Astrocyte (in vitro differentiated cells and primary cell): ENCODE measurements around the gene CCDC51. TPM values are rescaled to one million over a fixed set of nuclear protein-coding genes. Genes with fewer than 3 reads are reported as not detected.

Experiments
- DNase-seq: peaks from one replicate; pipeline ENCODE4 v3.0.0-alpha.2; 2010; ENCODE audit warnings: low read depth
- FAIRE-seq: peaks from 2 replicates; lab custom pipeline; 2011; peaks lifted over from hg19 to GRCh38; lab: Jason Lieb, UNC
- H2AFZ ChIP-seq: 2 replicates; pipeline ENCODE4 v1.6.0; 2012; ENCODE audit warnings: low read depth, low read length, inconsistent platforms
- H3K27ac ChIP-seq: 2 replicates; pipeline ENCODE4 v1.5.1; 2011; ENCODE audit warnings: low read depth, low read length, inconsistent platforms
- H3K27me3 ChIP-seq: 2 replicates; pipeline ENCODE4 v1.6.0; 2011; ENCODE audit warnings: low read length, inconsistent platforms; ENCODE audit not compliant: insufficient read depth
- H3K36me3 ChIP-seq: 2 replicates; pipeline ENCODE4 v1.5.1; 2011; ENCODE audit warnings: low read length, inconsistent platforms; ENCODE audit not compliant: insufficient read depth
- H3K4me1 ChIP-seq: 2 replicates; pipeline ENCODE4 v1.5.1; 2011; ENCODE audit warnings: low read length, inconsistent platforms; ENCODE audit not compliant: insufficient read depth
- H3K4me2 ChIP-seq: 2 replicates; pipeline ENCODE4 v1.6.0; 2012; ENCODE audit warnings: low read length, inconsistent platforms
- H3K4me3 ChIP-seq: 2 replicates; pipeline ENCODE4 v1.5.1; 2011; ENCODE audit warnings: low read depth, mild to moderate bottlenecking, low read length, inconsistent platforms; ENCODE audit not compliant: insufficient read depth
- H3K79me2 ChIP-seq: 2 replicates; pipeline ENCODE4 v1.6.0; 2012; ENCODE audit warnings: mild to moderate bottlenecking, low read length, inconsistent platforms; ENCODE audit not compliant: insufficient read depth
- H3K9ac ChIP-seq: 2 replicates; pipeline ENCODE4 v1.6.0; 2012; ENCODE audit warnings: mild to moderate bottlenecking, low read length, inconsistent platforms
- H3K9me3 ChIP-seq: 2 replicates; pipeline ENCODE4 v1.5.1; 2012; ENCODE audit warnings: low read depth, mild to moderate bottlenecking, low read length, inconsistent platforms; ENCODE audit not compliant: insufficient read depth
- H4K20me1 ChIP-seq: 2 replicates; pipeline ENCODE4 v1.6.0; 2012; ENCODE audit warnings: low read length, inconsistent platforms; ENCODE audit not compliant: insufficient read depth
- H3K27ac Mint-ChIP-seq: one replicate; pipeline ENCODE4 v1.8.0; 2021; ENCODE audit warnings: mild to moderate bottlenecking, mixed read lengths; ENCODE audit not compliant: unreplicated experiment
- H3K27me3 Mint-ChIP-seq: one replicate; pipeline ENCODE4 v1.8.0; 2021; ENCODE audit warnings: low read depth, mixed read lengths; ENCODE audit not compliant: unreplicated experiment
- H3K36me3 Mint-ChIP-seq: one replicate; pipeline ENCODE4 v1.8.0; 2021; ENCODE audit warnings: low read depth, mixed read lengths; ENCODE audit not compliant: unreplicated experiment
- H3K4me1 Mint-ChIP-seq: one replicate; pipeline ENCODE4 v1.8.0; 2021; ENCODE audit warnings: low read depth, mixed read lengths; ENCODE audit not compliant: unreplicated experiment
- H3K4me3 Mint-ChIP-seq: one replicate; pipeline ENCODE4 v1.8.0; 2021; ENCODE audit warnings: mild to moderate bottlenecking, moderate library complexity, mixed read lengths; ENCODE audit not compliant: unreplicated experiment
- H3K9me3 Mint-ChIP-seq: one replicate; pipeline ENCODE4 v1.8.0; 2021; ENCODE audit warnings: mild to moderate bottlenecking, mixed read lengths; ENCODE audit not compliant: unreplicated experiment
- EZH2 ChIP-seq: IDR thresholded peaks from 2 replicates; pipeline ENCODE4 v1.6.1; 2012; ENCODE audit warnings: mild to moderate bottlenecking, low read length, inconsistent platforms; ENCODE audit not compliant: insufficient read depth
- total RNA-seq: library from RNA; stranded (reverse); gene quantifications from 2 replicates; pipeline ENCODE4 v1.2.1, GENCODE V29; 2021
- TF ChIP-seq, protein P1 (sequence below): IDR thresholded peaks from 2 replicates; pipeline ENCODE4 v1.5.1; 2011; ENCODE audit warnings: low read depth, mild to moderate bottlenecking, inconsistent platforms, low read length, moderate library complexity; ENCODE audit not compliant: insufficient read depth

CCDC51 gene
- total RNA-seq, 1 donor from 2014 or later: 16.5 TPM

DNA sequence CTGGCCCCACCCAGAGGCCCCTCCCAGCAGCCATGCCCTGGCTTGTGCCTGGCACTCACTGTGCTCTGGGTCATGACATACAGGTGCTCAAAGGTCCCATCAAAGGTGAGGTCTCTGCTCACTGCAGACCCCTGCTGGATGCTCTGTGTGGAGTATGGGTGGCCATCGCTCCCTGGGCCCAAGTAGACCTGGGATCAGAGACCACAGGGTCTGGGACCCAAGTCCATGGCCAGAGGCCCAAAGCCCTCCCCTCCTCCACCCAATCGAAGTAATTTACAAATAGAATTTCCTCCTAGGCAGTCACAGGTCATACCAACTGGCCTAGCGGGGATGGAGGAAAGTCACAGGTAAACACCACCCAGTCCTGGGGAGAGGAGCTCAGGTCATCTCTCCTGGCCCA is 17.6 kb downstream of the CCDC51 start:
- Mint-ChIP-seq H3K4me3 (no peak overlapping the region), H3K4me1 (peaks cover 19% of the 10 kb centered on the region), H3K27me3 (no peaks in the 10 kb centered on the region), H3K9me3 (no peaks in the 10 kb centered on the region), H3K27ac (no peak overlapping the region), H3K36me3 (peaks cover 10% of the 10 kb centered on the region)
- no peak overlapping the region for H3K27ac ChIP-seq
- H3K4me1 ChIP-seq: peaks cover 23% of the 10 kb centered on the region
- no peak for TF ChIP-seq EZH2
- TF ChIP-seq, protein P1, sequence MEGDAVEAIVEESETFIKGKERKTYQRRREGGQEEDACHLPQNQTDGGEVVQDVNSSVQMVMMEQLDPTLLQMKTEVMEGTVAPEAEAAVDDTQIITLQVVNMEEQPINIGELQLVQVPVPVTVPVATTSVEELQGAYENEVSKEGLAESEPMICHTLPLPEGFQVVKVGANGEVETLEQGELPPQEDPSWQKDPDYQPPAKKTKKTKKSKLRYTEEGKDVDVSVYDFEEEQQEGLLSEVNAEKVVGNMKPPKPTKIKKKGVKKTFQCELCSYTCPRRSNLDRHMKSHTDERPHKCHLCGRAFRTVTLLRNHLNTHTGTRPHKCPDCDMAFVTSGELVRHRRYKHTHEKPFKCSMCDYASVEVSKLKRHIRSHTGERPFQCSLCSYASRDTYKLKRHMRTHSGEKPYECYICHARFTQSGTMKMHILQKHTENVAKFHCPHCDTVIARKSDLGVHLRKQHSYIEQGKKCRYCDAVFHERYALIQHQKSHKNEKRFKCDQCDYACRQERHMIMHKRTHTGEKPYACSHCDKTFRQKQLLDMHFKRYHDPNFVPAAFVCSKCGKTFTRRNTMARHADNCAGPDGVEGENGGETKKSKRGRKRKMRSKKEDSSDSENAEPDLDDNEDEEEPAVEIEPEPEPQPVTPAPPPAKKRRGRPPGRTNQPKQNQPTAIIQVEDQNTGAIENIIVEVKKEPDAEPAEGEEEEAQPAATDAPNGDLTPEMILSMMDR: no peak
- no peak for FAIRE-seq
- H4K20me1 ChIP-seq: peaks cover 79% of the 10 kb centered on the region
- H3K9ac ChIP-seq: no peak overlapping the region
- H3K4me3 ChIP-seq: no peak overlapping the region
- no peaks in the 10 kb centered on the region for H3K36me3 ChIP-seq
- H3K79me2 ChIP-seq: peaks cover 36% of the 10 kb centered on the region
- no peak overlapping the region for H3K4me2 ChIP-seq
- no peaks in the 10 kb centered on the region for H3K9me3 ChIP-seq
- no peak overlapping the region for H2AFZ ChIP-seq
- H3K27me3 ChIP-seq: no peaks in the 10 kb centered on the region
- no peak for DNase-seq

DNA sequence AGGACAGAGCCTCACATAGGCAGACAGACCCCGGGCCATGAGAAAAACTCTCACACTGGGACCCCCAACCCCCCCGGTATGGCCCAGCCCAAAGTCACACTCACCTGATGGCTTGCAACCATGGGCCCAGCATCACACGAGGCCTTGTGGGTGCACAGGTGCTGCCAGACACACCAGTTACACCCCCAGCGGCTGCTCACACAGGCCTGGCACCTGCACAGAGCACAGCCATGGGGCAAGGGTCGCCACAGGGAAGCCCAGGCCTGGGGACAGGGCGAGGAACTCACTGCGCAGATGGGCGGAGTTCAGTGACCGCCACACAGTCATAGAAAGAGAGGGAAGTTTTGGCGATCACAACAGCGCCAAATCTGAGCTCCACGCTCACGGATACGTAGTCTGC is 19.4 kb downstream of the CCDC51 start:
- no peak for TF ChIP-seq EZH2
- TF ChIP-seq, protein P1: no peak
- Mint-ChIP-seq H3K36me3 (peaks cover 14% of the 10 kb centered on the region), H3K4me1 (peaks cover 10% of the 10 kb centered on the region), H3K9me3 (no peaks in the 10 kb centered on the region), H3K27ac (no peak overlapping the region), H3K27me3 (no peaks in the 10 kb centered on the region), H3K4me3 (no peak overlapping the region)
- no peaks in the 10 kb centered on the region for H3K27me3 ChIP-seq
- no peak overlapping the region for H3K4me3 ChIP-seq
- no peaks in the 10 kb centered on the region for H3K9me3 ChIP-seq
- DNase-seq (no peak), FAIRE-seq (no peak)
- peaks cover 7% of the 10 kb centered on the region for H3K4me1 ChIP-seq
- H3K9ac ChIP-seq: no peak overlapping the region
- H2AFZ ChIP-seq: no peak overlapping the region
- no peak overlapping the region for H3K4me2 ChIP-seq
- no peak overlapping the region for H3K27ac ChIP-seq
- peaks cover 19% of the 10 kb centered on the region for H3K79me2 ChIP-seq
- peaks cover 68% of the 10 kb centered on the region for H4K20me1 ChIP-seq
- no peaks in the 10 kb centered on the region for H3K36me3 ChIP-seq

DNA sequence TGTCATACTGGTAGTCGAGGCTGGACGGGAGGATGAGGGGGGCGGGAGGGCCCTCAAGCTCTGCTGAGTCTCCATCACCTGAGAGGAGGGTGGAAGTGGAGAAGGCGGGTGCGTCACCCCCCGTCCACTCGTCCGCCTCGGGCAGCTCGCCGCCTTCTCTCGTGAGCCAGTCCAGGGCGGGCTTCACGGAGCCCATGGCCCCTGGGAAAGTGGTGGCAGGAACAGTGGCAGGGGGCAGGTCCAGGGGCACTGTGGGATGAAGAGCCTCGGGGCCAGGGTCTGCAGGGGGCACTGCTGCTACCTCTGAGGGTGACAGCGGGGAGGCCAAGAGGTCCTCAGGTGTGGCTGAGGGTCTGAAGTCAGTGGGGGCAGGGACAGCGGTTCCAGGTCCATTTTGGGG is 20.3 kb downstream of the CCDC51 start:
- Mint-ChIP-seq H3K27ac (no peak overlapping the region), H3K9me3 (no peaks in the 10 kb centered on the region), H3K27me3 (no peaks in the 10 kb centered on the region), H3K4me1 (peaks cover 3% of the 10 kb centered on the region), H3K4me3 (no peak overlapping the region), H3K36me3 (peaks cover 14% of the 10 kb centered on the region)
- no peak for DNase-seq
- Histone ChIP-seq H3K9me3 (no peaks in the 10 kb centered on the region), H4K20me1 (peaks cover 60% of the 10 kb centered on the region), H3K4me3 (no peak overlapping the region), H3K9ac (no peak overlapping the region), H2AFZ (no peak overlapping the region), H3K27ac (no peak overlapping the region), H3K36me3 (no peaks in the 10 kb centered on the region), H3K27me3 (no peaks in the 10 kb centered on the region), H3K79me2 (peaks cover 9% of the 10 kb centered on the region), H3K4me1 (no peaks in the 10 kb centered on the region), H3K4me2 (no peak overlapping the region)
- TF ChIP-seq EZH2: no peak
- TF ChIP-seq, protein P1: no peak
- no peak for FAIRE-seq
